ENCODE measurements around the gene PDCL2.
"Not testable (repeated sequence)": the region's sequence is repeated elsewhere in the genome, so short reads cannot be mapped to it uniquely, and the experiment has no call there.

PDCL2 gene

GRCh38 chr4:55592014-55592413 lies at the start of gene PDCL2:
PDCL2 (minus strand) TSS chr4:55592245; CDS start chr4:55592109, 136 bp downstream.
- no peak for DNase-seq (ENCODE audit: low read depth, low spot score)

GRCh38 chr4:55637272-55637820 lies 45.3 kb upstream of the PDCL2 start:
- DNase-seq (ENCODE audit: low read depth, low spot score), result no peak

- no peak for DNase-seq (ENCODE audit: low read depth, low spot score)
Observed at GRCh38 chr4:55636656-55636999, 44.6 kb upstream of the PDCL2 start.

- DNase-seq (ENCODE audit: low read depth, low spot score), result peak; percentile 76
Observed at GRCh38 chr4:55635741-55636655, 44.0 kb upstream of the PDCL2 start, which contains the start of gene NMU. NMU (minus strand) TSS chr4:55636298; CDS start chr4:55636192, 106 bp downstream.

GRCh38 chr4:55635282-55635681 lies 43.2 kb upstream of the PDCL2 start:
- DNase-seq (ENCODE audit: low read depth, low spot score), result peak; percentile 27

GRCh38 chr4:55634417-55635128 lies 42.5 kb upstream of the PDCL2 start:
- DNase-seq (ENCODE audit: low read depth, low spot score), result no peak

- no peak for DNase-seq (ENCODE audit: low read depth, low spot score)
Observed at GRCh38 chr4:55633903-55634302, 41.9 kb upstream of the PDCL2 start.

- DNase-seq (ENCODE audit: low read depth, low spot score), result no peak
Observed at GRCh38 chr4:55625835-55626234, 33.8 kb upstream of the PDCL2 start.

GRCh38 chr4:55624063-55624462 lies 32.0 kb upstream of the PDCL2 start:
- DNase-seq (ENCODE audit: low read depth, low spot score), result not testable (repeated sequence)

- no peak for DNase-seq (ENCODE audit: low read depth, low spot score)
Observed at GRCh38 chr4:55618546-55619143, 26.6 kb upstream of the PDCL2 start.

- DNase-seq (ENCODE audit: low read depth, low spot score), result no peak
Observed at GRCh38 chr4:55617587-55618197, 25.6 kb upstream of the PDCL2 start.

- DNase-seq (ENCODE audit: low read depth, low spot score), result no peak
Observed at GRCh38 chr4:55615008-55615407, 23.0 kb upstream of the PDCL2 start.

GRCh38 chr4:55613621-55614020 lies 21.6 kb upstream of the PDCL2 start:
- DNase-seq (ENCODE audit: low read depth, low spot score), result no peak

GRCh38 chr4:55612341-55612740 lies 20.3 kb upstream of the PDCL2 start:
- DNase-seq (ENCODE audit: low read depth, low spot score), result peak; percentile 36

GRCh38 chr4:55611358-55612059 lies 19.5 kb upstream of the PDCL2 start:
- DNase-seq (ENCODE audit: low read depth, low spot score), result no peak

- DNase-seq (ENCODE audit: low read depth, low spot score), result no peak
Observed at GRCh38 chr4:55610381-55610780, 18.3 kb upstream of the PDCL2 start.

GRCh38 chr4:55609393-55609866 lies 17.4 kb upstream of the PDCL2 start:
- peak; percentile 27 for DNase-seq (ENCODE audit: low read depth, low spot score)

- no peak for DNase-seq (ENCODE audit: low read depth, low spot score)
Observed at GRCh38 chr4:55608591-55608990, 16.5 kb upstream of the PDCL2 start.

GRCh38 chr4:55604996-55605395 lies 13.0 kb upstream of the PDCL2 start:
- DNase-seq (ENCODE audit: low read depth, low spot score), result no peak

- no peak for DNase-seq (ENCODE audit: low read depth, low spot score)
Observed at GRCh38 chr4:55600640-55601039, 8.6 kb upstream of the PDCL2 start.

GRCh38 chr4:55598641-55599040 lies 6.6 kb upstream of the PDCL2 start:
- DNase-seq (ENCODE audit: low read depth, low spot score), result no peak

Data from astrocyte of the hippocampus (primary cell).